Measurements from ENCODE around the gene STOML2.
"Not testable (repeated sequence)": the region's sequence is repeated elsewhere in the genome, so short reads cannot be mapped to it uniquely, and the experiment has no call there.

Gene STOML2, protein sequence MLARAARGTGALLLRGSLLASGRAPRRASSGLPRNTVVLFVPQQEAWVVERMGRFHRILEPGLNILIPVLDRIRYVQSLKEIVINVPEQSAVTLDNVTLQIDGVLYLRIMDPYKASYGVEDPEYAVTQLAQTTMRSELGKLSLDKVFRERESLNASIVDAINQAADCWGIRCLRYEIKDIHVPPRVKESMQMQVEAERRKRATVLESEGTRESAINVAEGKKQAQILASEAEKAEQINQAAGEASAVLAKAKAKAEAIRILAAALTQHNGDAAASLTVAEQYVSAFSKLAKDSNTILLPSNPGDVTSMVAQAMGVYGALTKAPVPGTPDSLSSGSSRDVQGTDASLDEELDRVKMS

DNA sequence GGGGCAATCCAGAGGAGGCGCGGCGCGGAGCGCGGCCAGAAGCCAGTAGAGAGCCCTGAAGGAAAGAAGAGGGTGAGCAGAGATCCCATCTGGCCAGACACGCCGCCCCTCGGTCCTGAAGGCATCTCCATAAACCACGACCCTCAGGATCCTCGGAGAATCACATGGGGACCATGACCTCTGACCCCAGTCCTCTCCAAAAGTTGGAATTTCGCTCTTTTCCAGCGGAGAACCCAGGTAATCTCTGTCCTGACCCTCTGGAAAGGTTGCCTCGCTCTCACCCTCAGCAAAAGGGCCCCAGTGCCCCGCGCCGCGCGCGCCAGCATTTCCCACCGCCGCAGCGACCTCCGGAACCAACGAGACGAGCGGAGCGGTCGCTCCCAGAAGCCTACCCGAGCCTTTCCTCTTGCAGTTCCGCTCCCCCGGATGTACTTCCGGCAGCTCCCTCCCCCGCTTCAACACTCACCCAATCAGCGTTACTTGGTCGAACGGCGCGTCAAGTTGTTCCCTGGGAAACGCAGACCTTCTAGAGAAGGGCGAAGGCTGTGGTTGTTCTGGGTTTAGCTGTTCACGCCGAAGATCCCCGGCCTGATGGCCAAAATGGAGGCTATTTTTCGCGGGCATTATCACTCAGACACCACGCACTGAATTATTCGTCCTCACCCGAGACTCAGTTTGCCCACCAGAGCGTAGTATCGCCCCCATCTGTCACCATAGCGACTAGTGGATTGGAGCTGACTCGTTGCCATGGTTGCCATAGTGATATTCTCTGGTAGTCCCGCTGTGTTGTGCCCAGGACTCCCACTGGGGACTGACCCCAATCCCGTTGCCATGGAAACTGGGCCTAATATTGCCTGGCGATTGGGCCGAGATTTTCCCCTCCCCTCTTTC, at the start of gene STOML2:
STOML2 (minus strand) TSS at position 363 of the 891 bp plus-strand sequence; CDS start at position 326, 37 bp downstream.
- peak; percentile 92 for DNase-seq

DNA sequence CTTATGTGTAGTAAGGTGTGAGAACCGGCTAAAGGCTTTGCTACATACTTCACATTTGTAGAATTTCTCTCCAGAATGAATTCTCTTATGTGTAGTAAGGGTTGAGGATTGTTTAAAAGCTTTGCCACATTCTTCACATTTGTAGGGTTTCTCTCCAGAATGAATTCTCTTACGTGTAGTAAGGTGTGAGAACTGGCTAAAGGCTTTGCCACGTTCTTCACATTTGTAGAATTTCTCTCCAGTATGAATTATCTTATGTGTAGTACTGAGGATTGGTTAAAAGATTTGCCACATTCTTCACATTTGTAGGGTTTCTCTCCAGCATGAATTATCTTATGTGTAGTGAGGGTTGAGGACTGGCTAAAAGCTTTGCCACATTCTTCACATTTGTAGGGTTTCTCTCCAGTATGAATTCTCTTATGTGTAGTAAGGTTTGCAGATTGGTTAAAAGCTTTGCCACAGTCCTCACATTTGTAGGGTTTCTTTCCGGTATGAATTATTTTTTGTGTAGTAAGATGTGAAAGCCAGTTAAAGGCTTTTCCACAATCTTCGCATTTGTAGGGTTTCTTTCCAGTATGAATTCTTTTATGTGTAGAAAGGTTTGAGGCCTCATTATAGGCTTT, 45.1 kb upstream of the STOML2 start:
- not testable (repeated sequence) for DNase-seq

DNA sequence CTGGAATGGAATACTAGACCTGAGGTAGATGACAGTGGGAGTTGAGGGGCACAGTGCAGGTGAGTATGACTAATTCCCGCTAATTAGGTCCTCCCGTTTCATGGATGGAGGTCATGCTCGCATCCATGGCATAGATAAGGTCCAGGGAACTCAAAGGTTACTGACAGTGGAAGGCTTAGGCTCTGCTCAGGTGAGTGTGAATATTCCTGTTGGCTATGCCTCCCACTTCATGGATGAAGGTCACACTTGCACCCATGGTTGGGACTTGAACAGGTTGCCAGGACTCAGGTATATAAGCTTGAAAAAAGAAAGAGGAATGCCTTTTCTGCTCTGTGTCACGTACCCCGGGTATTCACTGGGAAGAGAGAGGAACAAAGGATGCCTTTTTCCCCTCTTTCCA, 39.1 kb upstream of the STOML2 start:
- DNase-seq: no peak

DNA sequence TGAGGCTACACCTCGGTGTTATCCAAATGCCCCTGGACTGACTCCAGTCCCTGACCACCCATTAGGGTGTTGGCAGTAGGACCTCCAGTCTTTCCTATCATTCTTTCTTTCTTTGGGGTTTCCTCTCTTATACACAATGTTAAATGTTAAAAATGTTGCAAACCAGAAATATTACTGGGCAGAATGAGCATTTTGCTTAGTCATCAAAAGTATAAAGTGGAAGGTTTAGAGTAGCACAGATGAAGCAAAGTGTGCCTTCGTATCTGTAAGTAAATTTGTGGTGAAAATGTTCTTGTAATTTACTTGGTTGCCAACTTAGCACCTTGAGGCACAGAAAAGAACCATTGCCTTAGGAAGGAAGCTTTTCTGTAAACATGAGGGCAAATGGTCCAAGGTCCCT, 37.2 kb upstream of the STOML2 start:
- no peak for DNase-seq

DNA sequence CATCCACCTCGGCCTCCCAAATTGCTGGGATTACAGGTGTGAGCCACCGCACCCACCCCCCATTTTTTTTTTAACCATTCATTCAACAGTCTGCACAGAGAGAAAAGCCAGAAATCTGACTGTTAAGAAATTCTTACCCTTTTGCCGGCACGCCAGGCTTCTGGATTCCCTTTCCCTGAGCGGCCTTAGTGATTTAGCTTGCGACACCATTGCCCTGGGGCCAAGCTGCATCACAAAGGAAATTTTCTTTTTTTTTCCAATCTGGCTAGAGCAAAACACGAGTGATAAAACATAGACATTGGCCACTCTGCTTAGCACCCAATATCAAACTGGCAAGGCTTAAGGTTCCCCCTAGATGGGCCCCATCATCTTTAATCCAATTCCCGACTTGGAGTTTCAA, 33.9 kb upstream of the STOML2 start:
- DNase-seq: no peak

DNA sequence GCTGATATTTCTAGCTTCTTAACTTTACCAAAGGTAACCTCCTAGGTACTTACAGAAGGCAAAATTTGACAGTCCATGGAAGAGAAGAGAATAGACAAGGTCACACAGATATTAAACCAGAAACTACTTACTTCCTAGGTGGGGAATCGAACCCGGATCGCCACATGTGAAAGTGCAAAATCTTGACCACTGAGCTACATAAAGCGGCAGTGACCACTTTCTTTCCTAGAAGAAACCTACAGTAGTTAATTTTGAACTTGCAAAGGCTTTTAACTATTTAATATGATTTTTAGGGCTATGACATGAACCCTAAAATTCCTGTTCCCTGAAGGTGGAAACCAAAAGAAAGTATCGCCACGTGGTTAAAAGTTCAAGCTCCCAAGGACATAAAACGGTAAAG, 33.1 kb upstream of the STOML2 start:
- DNase-seq: no peak

DNA sequence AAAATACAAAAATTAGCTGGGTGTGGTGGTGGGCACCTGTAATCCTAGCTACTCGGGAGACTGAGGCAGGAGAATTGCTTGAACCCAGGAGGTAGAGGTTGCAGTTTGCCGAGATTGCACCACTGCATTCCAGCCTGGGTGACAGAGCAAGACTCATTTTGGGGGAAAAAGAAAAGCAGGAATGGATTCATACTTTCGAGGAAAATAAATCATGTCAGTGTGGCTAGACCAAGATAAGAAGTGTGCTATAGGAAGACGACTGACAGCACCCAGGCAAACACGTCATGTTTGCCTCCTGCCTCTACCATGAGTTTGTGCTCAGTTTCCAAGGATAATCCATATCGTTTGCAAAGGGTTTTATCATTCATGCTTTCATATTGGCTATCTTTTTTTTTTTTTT, 32.0 kb upstream of the STOML2 start:
- DNase-seq: no peak

DNA sequence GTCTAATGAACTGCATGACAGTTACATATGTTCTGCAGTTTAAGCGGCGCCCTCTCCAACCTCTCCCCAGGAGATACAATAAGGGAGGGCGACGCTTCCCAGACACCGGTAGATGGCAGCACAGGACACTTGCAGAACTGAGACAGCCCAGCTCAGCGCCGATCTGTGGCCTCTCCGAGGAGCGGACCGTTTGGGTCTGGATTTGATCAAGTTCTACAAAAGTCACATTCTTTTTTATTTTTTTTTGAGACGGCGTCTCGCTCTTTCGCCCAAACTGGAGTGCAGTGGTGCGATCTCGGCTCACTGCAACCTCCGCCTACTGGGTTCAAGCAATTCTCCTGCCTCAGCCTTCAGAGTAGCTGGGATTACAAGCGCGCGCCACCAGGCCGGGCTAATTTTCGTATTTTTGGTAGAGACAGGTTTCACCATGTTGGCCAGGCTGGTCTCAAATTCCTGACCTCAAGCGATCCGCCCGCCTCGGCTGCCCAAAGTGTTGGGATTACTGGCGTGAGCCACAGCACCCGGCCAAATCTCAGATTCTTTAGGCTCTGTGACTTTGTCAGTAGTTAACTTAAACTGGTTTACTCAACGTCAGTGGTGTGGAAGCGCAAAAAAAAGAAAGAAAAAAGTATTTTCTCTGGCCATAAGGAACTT, 14.1 kb upstream of the STOML2 start:
- peak; percentile 84 for DNase-seq

DNA sequence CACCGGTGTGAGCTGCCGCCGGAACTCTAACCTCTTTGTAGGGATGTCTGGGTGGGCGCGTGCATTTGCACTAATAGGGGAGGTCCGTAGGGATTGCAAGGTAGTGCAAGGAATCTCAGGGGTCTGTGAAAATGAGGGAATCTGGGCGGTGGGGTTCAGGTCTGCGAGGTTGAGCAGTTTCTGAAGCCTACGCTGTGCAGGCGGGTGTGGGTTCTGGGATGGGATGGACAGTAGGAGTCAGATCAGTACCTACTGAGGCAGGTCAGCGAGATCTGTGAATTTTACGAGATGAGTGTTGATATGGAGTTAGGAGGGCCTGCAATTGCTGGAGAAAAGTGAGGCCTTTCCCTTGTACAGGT, 13.6 kb upstream of the STOML2 start:
- no peak for DNase-seq

DNA sequence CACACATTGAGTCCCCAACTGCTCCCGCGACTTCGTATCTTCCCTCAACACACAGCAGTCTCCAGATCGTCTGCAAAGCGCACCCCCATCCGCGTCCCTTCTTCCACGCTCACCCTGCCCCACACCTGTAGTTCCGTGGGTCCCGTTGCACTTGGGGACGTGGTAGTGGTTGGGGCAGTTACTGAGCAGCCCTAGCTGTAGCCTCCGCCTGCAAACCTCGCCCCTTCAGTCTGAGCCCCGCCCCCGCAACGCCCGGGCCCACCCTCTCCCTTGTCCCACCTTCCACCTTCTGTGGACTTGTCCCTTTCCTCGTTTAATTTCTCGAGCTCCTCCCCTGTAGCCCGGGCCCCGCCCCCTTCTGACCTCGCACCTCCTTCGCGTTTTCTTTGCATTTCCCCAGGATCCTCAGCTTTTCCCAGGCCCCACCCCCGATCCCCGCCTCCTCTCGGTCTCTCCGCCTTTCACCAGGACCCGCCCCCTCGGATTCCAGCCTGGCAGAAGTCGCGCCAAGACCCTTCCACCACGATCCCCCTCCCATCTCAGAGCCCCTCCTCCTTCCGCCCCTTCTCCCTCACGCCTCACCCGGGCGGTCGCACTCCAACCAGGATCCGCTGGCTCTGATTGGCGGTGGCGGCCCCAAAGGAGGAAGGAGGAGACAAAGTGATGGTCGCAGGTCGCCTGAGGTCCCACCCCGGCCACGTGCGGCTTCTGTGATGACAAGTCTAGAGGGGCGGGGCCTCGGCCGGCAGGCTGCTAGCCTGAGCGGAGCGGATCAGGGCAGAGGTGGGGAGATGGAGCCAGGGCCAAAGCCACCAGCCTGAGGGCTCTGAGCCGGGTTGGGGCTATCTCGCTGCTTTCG, 13.0 kb upstream of the STOML2 start, which contains the start of gene ATOSB:
ATOSB (minus strand) TSS at position 183 of the 859 bp plus-strand sequence. CDS start 7,588 bp downstream, outside the sequence.
- peak; percentile 89 for DNase-seq

DNA sequence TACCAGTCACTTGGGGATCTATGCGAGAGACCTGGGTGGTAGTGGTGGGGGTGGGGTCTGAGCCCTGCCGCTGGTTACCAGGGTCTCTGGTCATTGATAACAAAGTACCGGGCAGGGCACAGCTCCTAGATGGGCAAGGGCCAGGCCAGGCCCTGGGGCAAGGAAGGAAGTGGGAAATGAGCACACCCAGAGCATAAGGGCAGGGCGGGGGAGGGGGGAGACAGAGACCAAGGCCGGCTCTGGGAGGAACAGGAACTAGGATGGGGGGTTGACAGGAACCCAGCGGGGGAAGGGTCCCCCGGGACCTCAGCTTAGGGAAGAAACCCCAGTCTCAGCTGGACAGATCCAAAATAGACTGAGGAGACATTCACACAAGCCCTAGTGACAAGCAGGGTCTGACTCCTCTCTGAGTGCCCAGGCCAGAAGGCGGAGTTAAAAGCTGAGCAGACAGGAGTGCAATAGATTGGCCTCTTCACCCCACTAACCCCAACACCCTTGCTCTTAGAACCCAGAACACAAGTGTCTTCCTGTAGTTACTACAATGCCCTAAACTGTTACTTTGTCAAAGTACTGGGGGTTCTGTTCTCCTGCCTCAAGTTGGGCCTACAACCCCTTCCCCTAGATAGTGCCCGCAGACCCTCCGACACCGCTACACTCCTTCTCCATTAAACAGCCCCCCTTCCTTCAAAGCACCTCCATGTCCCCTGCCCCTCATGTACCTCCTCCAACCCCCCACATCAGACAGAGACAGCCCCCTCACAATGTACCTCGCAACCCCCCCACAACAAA, 12.1 kb upstream of the STOML2 start:
- no peak for DNase-seq

DNA sequence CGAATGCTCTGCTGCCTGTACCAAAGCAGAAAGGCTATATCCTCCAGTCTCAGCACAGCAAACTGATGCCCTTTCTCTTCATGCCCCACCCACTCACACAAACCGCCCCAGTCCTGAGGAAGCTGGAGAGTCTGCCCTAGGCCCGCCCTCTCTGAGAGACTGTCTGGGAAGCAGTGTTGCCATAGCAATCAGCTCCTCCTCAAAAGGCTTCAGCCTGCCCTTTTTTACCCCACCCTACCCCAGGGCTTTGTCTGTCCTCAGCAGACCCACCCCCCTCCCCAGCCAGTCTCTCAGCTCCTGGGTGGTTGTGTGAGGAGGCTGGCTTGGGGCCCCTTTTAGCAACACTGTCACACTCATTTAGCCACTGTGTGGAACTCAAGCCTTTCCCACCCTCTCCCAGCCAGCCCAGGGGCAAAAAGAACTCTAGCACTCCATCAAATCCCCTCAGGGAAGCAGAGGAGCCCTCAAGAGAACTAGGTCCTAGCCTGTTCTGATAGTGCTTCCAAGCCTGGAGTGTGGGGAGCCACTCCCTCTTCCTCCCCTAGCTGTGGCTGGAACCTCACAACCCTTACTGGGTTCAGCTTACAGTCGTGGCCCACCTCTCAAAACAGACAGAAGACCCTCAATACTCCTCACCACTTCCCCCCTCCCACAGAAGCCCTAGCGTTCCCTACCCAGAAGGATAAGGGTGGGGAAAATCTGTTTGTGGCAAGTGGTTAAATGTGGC, 11.3 kb upstream of the STOML2 start:
- peak; percentile 19 for DNase-seq

DNA sequence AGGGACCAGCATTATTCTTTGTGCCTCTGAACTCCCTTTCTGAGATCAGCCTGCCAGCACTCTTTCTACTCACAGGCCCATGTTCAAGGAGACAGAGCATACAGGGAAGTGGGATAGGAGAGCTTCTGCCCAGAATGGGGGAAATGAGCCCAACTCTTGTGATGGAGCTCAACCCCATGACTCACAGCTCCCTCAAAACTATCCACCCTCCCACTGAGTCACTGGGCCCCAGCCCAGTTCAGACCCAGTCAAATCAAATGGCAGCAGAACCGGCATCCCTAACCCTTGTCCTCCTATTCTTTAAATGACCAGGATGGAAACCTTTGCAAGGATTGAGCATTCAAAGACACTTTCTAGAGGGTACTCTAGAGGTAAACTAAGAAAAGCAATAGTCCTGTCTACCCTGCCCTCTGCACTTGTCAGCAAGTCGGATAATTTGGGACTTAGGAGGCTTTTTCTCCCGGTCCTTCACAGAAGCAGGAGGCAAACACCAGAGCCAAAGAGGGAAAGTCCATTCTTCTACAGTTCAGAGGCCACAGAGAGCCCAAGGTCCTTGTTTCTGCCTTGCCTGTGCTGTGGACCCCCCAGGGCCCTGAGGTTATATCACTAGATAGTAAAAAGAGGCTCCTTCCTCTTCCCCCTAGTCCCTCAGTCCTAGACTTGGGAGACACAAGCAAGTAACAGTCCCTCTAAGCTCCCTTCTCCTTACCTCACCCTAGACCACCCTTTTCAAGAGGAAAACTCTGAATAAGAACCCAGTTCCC, 9.5 kb upstream of the STOML2 start:
- DNase-seq: no peak

DNA sequence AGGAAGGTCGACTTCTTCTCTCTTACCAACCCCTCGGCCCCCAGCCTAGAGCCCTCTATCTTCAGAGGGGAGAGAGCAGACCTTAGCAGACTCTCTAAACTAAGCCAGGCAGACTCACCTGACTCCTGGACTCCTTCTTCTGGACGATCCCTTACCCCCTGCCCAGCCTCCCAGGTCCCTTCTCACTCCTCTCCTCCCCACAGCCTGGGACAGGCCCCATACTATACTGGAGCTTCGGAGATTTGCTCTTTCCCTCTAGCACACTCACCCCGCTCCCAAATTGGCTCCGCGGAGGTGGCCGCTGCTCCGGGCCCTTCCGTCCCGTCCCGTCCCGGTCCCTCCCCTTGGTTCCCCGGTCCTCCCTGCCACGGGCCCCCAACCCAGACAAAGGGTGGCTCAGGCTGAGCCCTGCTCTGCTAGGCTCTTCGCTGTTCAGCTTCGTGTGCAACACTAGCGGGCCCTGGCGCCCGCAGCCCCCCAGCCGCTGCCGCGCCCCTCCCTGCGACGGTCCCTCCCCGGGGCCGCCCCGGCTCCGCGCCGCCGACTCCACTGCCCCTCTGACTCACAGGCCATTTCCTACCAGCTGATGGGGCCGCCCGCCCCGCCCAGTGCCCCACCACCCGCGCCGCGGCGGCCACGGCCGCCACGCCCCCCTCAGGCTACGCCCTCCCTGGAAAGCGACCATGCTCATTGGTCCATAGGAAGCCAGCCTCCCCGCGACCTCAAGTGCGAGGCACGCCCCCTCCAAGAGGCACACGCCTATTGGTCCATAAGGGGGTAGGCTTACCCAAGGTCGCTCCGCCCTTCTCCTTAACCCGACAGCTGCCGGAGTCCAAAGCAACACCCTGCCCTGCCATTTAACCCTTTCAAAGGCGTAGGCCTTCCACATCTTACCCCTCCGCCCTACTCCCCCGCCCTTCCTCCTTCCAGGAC, 8.3 kb upstream of the STOML2 start:
- peak; percentile 95 for DNase-seq

DNA sequence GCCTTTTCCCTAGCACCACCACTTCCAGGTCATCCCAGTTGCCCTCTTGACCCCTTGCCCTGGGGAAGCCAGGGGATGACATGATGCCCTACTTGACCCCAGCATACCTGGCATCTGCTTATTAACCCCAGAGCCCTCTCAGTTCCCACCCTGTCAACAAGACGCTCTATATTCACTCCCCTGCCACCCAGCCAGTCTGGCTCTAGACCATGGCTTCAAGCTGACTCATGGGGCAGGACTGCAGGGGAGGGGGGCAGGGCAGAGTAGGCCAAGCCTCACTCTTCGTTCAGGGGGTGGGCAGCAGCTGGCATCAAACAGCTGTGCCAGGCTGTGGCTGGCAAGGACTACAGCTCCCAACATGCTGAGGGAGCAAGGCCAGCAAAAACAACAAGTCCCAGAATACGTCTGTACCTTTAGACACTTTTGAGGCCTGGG, 7.4 kb upstream of the STOML2 start:
- DNase-seq: peak; percentile 27

DNA sequence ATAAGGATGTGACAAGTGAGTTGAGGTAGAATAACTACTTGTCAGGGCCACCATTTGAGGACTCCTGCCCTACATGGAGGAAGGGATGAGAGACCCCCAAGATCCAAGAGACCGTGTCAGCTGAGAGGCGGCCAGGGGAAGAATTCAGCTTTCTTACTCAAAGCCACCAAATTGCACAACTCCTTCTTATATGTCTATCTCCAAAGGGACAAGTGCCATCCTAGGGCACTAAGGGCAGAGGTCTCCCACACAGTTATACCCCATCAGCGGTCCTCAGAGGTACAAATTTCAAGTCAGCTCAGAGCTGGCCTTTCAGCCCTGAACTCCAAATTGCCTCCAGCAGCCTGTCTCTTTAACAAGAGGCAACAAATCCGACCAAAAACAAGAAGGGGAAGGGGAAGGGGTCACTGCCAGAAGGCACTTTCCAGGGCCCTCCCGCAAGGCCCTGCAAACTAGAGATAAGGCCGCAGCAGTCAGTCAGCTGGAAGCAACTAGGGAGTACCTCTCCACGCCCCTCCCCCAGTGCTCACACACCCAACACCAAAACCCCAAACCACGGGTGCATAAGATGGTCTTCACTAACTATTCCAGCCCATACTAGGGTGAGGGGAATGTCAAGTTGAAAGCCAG, 6.1 kb upstream of the STOML2 start:
- no peak for DNase-seq

DNA sequence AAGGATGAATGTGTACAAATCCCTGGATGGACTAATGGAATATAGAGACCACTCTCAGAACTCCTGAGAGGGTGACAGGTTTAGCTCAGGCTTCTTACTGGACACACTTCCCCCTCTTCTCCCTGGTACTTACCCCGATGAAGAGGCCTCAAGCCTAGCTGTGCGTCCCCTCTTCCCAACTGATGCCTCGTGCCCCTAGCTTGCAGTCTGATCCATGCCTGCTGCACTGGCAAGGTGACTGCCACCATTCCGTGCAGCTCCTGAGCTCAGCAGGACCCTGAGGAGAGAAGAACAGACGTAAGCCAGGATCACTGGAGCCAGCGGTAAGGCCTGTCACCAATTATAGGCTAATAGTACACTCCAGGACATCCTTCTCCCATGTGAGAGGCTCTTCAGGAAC, 5.5 kb upstream of the STOML2 start:
- DNase-seq: no peak
